Activated T-cell treated with anti-CD3 and anti-CD28 coated beads, Interleukin-2, amount 50 U/mL, for 4 hours (primary cell): ENCODE data around the gene TMEM26. TPM values are rescaled to one million over a fixed set of nuclear protein-coding genes. Genes with fewer than 3 reads are reported as not detected.
"Not testable (repeated sequence)": the region's sequence is repeated elsewhere in the genome, so short reads cannot be mapped to it uniquely, and the experiment has no call there.

Source experiments
- ATAC-seq, 2 donors: fragments of 200-7000 bp; cut with Tn5 transposase; one replicate each; pipeline ENCODE4 v1.10.0; 2021
- DNase-seq: peaks from one replicate; pipeline ENCODE4 v3.0.0-alpha.2; 2020
- H3K27me3 Mint-ChIP-seq: one replicate; pipeline ENCODE4 v1.8.0; 2021; ENCODE audit warnings: low read depth, mixed read lengths
- H3K36me3 Mint-ChIP-seq: one replicate; pipeline ENCODE4 v1.8.0; 2022; ENCODE audit warnings: mixed read lengths; ENCODE audit not compliant: insufficient read depth
- H3K4me1 Mint-ChIP-seq: one replicate; pipeline ENCODE4 v1.8.0; 2021; ENCODE audit warnings: low read depth, mixed read lengths
- H3K4me3 Mint-ChIP-seq: one replicate; pipeline ENCODE4 v1.8.0; 2021; ENCODE audit warnings: mild to moderate bottlenecking, moderate library complexity, mixed read lengths
- H3K9me3 Mint-ChIP-seq: one replicate; pipeline ENCODE4 v1.8.0; 2021; ENCODE audit warnings: mixed read lengths
- total RNA-seq, 3 donors: library from RNA; stranded (reverse); gene quantifications; one replicate each; pipeline ENCODE4 v1.2.1, GENCODE V29; 2021

Gene TMEM26
- total RNA-seq, 3 donors from 2014 or later, result not detected

- Mint-ChIP-seq H3K4me3 (no peak overlapping the region), H3K27me3 (no peaks in the 10 kb centered on the region), H3K9me3 (no peaks in the 10 kb centered on the region), H3K36me3 (no peaks in the 10 kb centered on the region), H3K4me1 (peaks cover 8% of the 10 kb centered on the region)
- DNase-seq (no peak), ATAC-seq (no peak)
These were observed 52.7 kb downstream of the TMEM26 start for GRCh38 chr10:61400524-61400923.

DNA sequence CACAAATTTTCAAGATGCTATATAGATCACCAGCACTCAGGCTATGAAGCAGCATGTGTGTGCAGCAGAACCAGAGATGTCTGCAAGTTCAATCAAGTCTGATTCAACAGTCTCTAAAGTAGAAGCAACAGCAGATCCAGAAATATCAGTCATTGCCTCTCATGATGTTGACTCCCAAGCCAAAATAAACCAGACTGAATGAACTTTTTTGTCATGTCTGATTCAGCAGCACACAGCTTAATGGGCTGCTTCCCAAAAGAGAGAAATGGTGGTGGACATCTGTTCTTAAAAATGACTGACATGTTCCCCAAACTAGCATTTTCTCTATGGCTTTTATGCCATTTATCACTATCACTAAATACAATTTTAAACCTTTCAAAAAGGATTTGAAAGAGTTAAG is 53.8 kb downstream of the TMEM26 start:
- no peak for DNase-seq
- H3K27me3 Mint-ChIP-seq, result no peaks in the 10 kb centered on the region
- H3K4me3 Mint-ChIP-seq, result no peak overlapping the region
- ATAC-seq, result no peak
- no peaks in the 10 kb centered on the region for H3K9me3 Mint-ChIP-seq
- peaks cover 8% of the 10 kb centered on the region for H3K4me1 Mint-ChIP-seq
- H3K36me3 Mint-ChIP-seq, result no peaks in the 10 kb centered on the region

DNA sequence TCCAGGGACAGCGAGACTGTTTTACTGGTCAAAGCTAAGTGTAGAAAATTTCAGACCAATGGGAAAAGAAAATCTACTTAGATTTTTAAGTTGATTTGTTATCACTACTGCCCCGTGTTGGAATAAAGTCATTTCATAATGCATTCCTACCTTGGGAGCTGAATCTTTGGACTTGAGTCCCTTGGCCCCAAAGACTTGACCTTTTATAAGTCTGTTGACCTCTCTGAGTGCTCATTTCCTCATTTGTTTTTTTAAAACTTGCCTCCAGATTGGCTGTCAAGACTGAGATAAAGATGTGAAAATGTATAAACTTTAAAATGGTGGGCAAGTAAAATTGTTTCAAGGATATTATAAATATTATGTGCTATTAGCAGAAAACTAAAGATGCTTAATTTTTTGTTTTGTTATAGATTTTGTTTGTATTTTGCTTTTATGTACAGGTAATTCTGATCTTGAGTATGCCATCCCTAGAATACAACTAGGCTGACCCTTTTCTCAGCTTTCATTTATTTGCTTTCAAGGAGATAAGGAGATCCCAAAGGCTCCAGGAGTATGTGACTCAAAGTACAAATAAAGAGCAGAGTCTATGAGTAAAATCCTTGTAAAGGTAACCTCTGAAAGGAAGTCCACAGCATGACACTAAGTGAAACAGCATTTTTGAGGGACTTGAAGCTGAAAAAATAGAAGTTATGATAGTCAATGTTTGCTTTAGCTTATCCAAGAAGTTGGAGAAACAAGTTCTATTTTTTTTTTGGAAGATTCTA is 54.6 kb downstream of the TMEM26 start:
- ATAC-seq (no peak), DNase-seq (no peak)
- Mint-ChIP-seq H3K9me3 (no peaks in the 10 kb centered on the region), H3K27me3 (peaks cover 1% of the 10 kb centered on the region), H3K4me3 (no peak overlapping the region), H3K36me3 (no peaks in the 10 kb centered on the region), H3K4me1 (peaks cover 8% of the 10 kb centered on the region)

DNA sequence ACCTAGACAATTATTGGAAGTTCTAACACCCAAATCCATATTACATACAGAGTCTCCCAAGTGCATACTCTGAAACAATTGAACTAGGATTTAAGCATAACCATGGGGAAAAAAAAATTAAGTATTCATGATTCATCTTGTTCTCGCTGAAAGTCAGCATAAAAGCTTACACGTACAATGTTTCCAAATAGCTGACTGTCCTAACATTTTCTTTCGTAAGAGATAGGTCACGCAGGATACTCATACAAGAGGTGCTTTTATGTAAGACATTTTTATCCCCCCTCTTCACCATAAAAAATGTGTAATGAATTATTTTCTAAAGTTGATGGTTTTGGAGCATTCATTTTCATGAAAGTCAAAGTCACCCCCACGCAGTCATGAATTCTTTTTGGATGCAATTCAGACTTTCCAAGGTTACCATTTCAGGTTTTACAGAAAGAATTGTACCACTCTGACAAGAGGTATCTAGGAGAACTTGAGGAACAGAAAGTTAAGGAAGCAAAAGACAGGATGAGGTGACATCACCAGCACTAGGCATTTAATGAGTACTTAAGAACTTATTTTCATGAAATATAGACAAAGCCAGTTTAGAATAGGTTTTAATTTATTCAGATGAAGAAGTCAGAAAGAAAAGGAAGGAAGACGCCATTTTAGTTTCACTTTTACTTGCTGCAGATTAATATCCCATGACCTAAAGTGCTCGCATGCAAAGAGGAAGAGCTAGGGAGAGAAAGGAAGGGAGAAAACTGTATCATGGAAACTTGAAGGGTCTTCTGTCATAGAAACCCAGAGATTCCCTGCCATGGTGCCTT is 55.8 kb downstream of the TMEM26 start:
- Mint-ChIP-seq H3K9me3 (no peaks in the 10 kb centered on the region), H3K4me3 (peak overlapping the region; percentile 78), H3K27me3 (peaks cover 7% of the 10 kb centered on the region), H3K4me1 (peaks cover 8% of the 10 kb centered on the region), H3K36me3 (no peaks in the 10 kb centered on the region)
- DNase-seq, result no peak
- ATAC-seq, result no peak

DNA sequence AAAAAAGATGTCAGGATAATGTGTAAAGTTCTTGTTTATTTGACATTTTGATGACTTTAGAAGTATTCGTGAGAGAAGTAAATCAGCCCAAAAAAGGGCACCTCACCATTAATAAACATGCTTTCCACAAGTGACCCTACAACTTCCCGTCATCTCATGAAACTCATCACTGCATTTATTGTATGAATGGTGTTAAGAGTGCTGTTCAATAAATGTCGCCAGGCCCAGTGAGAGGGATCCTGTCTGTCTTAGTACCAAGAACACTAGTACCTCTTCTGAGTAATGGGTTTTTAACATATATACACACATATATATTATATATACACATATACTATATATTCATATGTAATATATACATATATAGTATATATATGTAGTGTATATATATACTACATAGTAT is 61.9 kb downstream of the TMEM26 start:
- Mint-ChIP-seq H3K9me3 (no peaks in the 10 kb centered on the region), H3K27me3 (peaks cover 7% of the 10 kb centered on the region), H3K36me3 (no peaks in the 10 kb centered on the region), H3K4me3 (no peak overlapping the region), H3K4me1 (peaks cover 2% of the 10 kb centered on the region)
- DNase-seq (no peak), ATAC-seq (no peak)

DNA sequence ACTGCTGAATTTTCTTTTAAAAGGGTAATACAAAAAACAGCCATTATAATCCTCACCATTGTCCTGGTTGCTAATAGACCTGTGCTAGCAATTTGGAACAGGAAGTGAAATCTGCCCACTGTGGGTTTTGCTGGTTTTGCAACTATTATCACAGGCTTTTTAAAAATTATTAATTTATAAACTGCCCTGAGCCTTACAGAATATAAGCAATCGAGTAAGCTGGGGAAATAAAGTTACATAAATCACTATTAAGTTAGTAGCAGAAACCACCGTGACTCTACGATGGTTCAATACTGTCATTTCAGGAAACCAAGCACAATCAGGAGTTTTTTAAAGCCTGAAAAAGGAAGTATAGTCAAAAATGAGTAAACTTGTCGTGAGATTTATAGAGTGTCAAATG is 62.3 kb downstream of the TMEM26 start:
- no peak for DNase-seq
- Mint-ChIP-seq H3K27me3 (peaks cover 7% of the 10 kb centered on the region), H3K9me3 (no peaks in the 10 kb centered on the region), H3K4me1 (peaks cover 2% of the 10 kb centered on the region), H3K36me3 (no peaks in the 10 kb centered on the region), H3K4me3 (no peak overlapping the region)
- peak in 1 of 2 donors; percentile 32 for ATAC-seq

- H3K4me1 Mint-ChIP-seq, result peaks cover 2% of the 10 kb centered on the region
- no peaks in the 10 kb centered on the region for H3K36me3 Mint-ChIP-seq
- peaks cover 7% of the 10 kb centered on the region for H3K27me3 Mint-ChIP-seq
- H3K9me3 Mint-ChIP-seq, result no peaks in the 10 kb centered on the region
- ATAC-seq, result no peak
- H3K4me3 Mint-ChIP-seq, result no peak overlapping the region
- no peak for DNase-seq
These were observed 63.3 kb downstream of the TMEM26 start for GRCh38 chr10:61389887-61390286.

- H3K4me3 Mint-ChIP-seq, H3K27me3 Mint-ChIP-seq, H3K4me1 Mint-ChIP-seq, ATAC-seq, DNase-seq, H3K9me3 Mint-ChIP-seq, H3K36me3 Mint-ChIP-seq: not testable (repeated sequence)
These were observed 64.2 kb downstream of the TMEM26 start for GRCh38 chr10:61388986-61389385.

- H3K4me1 Mint-ChIP-seq, result no peaks in the 10 kb centered on the region
- H3K9me3 Mint-ChIP-seq, result no peaks in the 10 kb centered on the region
- ATAC-seq (no peak), DNase-seq (no peak)
- no peaks in the 10 kb centered on the region for H3K27me3 Mint-ChIP-seq
- no peak overlapping the region for H3K4me3 Mint-ChIP-seq
- no peaks in the 10 kb centered on the region for H3K36me3 Mint-ChIP-seq
These were observed 67.8 kb downstream of the TMEM26 start for GRCh38 chr10:61385231-61386001.

GRCh38 chr10:61381153-61381552 is 72.0 kb downstream of the TMEM26 start:
- H3K9me3 Mint-ChIP-seq, ATAC-seq, H3K27me3 Mint-ChIP-seq: not testable (repeated sequence)

DNA sequence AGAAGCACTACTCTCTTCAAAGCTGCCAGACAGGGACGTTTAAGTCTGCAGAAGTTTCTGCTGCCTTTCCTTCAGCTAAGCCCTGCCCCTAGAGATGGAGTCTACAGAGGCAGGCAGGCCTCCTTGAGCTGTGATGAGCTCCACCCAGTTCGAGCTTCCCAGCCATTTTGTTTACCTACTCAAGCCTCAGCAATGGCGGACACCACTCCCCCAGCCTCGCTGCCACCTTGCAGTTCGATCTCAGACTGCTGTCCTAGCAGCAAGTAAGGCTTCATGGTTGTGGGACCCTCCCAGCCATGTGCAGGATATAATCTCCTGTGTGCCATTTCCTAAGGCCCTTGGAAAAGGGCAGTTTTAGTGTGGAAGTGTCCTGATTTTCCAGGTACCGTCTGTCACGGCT is 74.3 kb downstream of the TMEM26 start:
- DNase-seq, result no peak
- H3K36me3 Mint-ChIP-seq, result no peaks in the 10 kb centered on the region
- no peaks in the 10 kb centered on the region for H3K4me1 Mint-ChIP-seq
- peaks cover 3% of the 10 kb centered on the region for H3K9me3 Mint-ChIP-seq
- peaks cover 6% of the 10 kb centered on the region for H3K27me3 Mint-ChIP-seq
- H3K4me3 Mint-ChIP-seq, result no peak overlapping the region
- ATAC-seq, result no peak

More at GRCh38 chr10:61381153-61381552, 72.0 kb downstream of the TMEM26 start:
- H3K4me3 Mint-ChIP-seq, H3K36me3 Mint-ChIP-seq, H3K4me1 Mint-ChIP-seq, DNase-seq: not testable (repeated sequence)

GRCh38 chr10:61376908-61377368 is 76.2 kb downstream of the TMEM26 start:
- H3K4me1 Mint-ChIP-seq, result no peaks in the 10 kb centered on the region
- H3K9me3 Mint-ChIP-seq, result peaks cover 3% of the 10 kb centered on the region
- no peaks in the 10 kb centered on the region for H3K36me3 Mint-ChIP-seq
- no peak overlapping the region for H3K4me3 Mint-ChIP-seq
- peaks cover 6% of the 10 kb centered on the region for H3K27me3 Mint-ChIP-seq
- DNase-seq (peak; percentile 4), ATAC-seq (no peak)

DNA sequence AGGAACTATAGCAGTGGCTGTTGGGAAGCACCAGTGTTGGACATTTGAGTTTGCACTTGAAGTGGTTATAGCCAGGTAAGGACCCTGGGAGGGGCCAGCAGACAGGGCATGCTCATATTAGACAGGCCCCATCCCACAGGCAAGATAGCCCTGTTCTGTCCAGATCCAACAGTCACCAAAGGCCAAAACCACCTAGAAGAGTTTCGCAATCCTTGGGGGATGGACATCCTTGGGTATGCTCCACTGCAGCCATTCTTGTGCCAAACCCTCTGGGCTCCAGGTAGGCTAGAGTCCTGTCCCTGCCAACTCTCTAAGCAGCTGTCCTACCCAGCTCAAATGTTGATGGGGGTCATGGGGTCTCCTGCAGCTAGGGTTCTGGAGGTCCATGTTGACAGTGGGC is 76.8 kb downstream of the TMEM26 start:
- H3K4me1 Mint-ChIP-seq, result no peaks in the 10 kb centered on the region
- DNase-seq, result no peak
- H3K36me3 Mint-ChIP-seq, result no peaks in the 10 kb centered on the region
- peaks cover 6% of the 10 kb centered on the region for H3K27me3 Mint-ChIP-seq
- H3K9me3 Mint-ChIP-seq, result peaks cover 3% of the 10 kb centered on the region
- no peak for ATAC-seq
- no peak overlapping the region for H3K4me3 Mint-ChIP-seq

DNA sequence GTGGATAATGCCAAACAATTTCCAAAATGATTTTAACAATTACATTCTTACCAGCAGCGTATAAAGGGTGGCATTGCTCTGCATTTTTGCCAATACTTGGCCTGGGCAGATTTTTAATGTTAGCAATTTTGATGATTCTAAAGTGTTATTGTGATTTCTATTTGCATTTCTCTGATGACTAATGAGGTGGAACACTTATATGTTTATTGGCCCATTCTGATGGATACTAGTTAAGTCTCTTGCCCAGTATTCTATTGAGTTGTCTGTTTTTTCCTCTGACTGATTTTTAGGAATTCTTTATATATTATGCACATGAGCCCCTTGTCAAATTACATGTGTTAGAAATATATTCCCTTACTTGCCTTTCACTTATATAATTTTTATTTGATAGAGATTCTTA is 86.8 kb downstream of the TMEM26 start:
- Mint-ChIP-seq H3K36me3 (no peaks in the 10 kb centered on the region), H3K9me3 (no peaks in the 10 kb centered on the region), H3K4me1 (no peaks in the 10 kb centered on the region), H3K4me3 (no peak overlapping the region), H3K27me3 (no peaks in the 10 kb centered on the region)
- ATAC-seq, result no peak
- DNase-seq, result no peak
